ENCODE results near the gene STAC3. TPM values are rescaled to one million over a fixed set of nuclear protein-coding genes. Genes with fewer than 3 reads are reported as not detected.

Gene STAC3
- total and polyA plus RNA-seq, 2 donors (not counting 1 experiment from before 2014, with no cell fraction given) = 0.33 TPM

- H3K27ac ChIP-seq (ENCODE audit: insufficient read depth, low read length) = no peak overlapping the region
- H3K79me2 ChIP-seq (ENCODE audit: control insufficient read depth, insufficient read depth, low read length) = no peaks in the 10 kb centered on the region
- H3K9me3 ChIP-seq (ENCODE audit: control insufficient read depth, insufficient read depth, low read depth, low read length) = no peaks in the 10 kb centered on the region
- H3K27me3 ChIP-seq (ENCODE audit: control insufficient read depth, insufficient read depth, low read length) = no peaks in the 10 kb centered on the region
- H2AFZ ChIP-seq (ENCODE audit: low read length) = no peak overlapping the region
- no peaks in the 10 kb centered on the region for H3K4me1 ChIP-seq (ENCODE audit: control insufficient read depth, extremely low read depth, insufficient read depth, low read length)
- no peak for DNase-seq (ENCODE audit: low read depth in 2 of 2)
- peaks cover 77% of the 10 kb centered on the region for H3K36me3 ChIP-seq (ENCODE audit: control insufficient read depth, insufficient read depth, low read length)
- no peak overlapping the region for H3K4me3 ChIP-seq (replicated peaks in 1 of 4; ENCODE audit: control extremely low read depth in 1 of 4, insufficient read depth in 1 of 4, low read depth in 3 of 4, low read length in 4 of 4)
- H3K4me2 ChIP-seq (ENCODE audit: extremely low read depth, insufficient read depth, low read length) = no peak overlapping the region
- H4K20me1 ChIP-seq (ENCODE audit: control insufficient read depth, extremely low read depth, insufficient read depth, low read length) = no peaks in the 10 kb centered on the region
- TF ChIP-seq EZH2 (IDR thresholded peaks at IDR 0.05; ENCODE audit: low read length, missing control alignments) (no peak), CTCF (conservative IDR thresholded peaks at IDR 0.05 in 1 of 2, IDR thresholded peaks at IDR 0.05 in 1 of 2; ENCODE audit: low read depth in 1 of 2, low read length in 2 of 2) (no peak)
- no peak overlapping the region for H3K9ac ChIP-seq (ENCODE audit: insufficient read depth, low read length)
Observed at GRCh38 chr12:57204454-57204853, 46.5 kb downstream of the STAC3 start.

GRCh38 chr12:57203791-57204190 is 47.2 kb downstream of the STAC3 start:
- Histone ChIP-seq H3K27ac (ENCODE audit: insufficient read depth, low read length) (no peak overlapping the region), H3K4me1 (ENCODE audit: control insufficient read depth, extremely low read depth, insufficient read depth, low read length) (no peaks in the 10 kb centered on the region), H3K4me3 (replicated peaks in 1 of 4; ENCODE audit: control extremely low read depth in 1 of 4, insufficient read depth in 1 of 4, low read depth in 3 of 4, low read length in 4 of 4) (no peak overlapping the region), H2AFZ (ENCODE audit: low read length) (no peak overlapping the region), H3K79me2 (ENCODE audit: control insufficient read depth, insufficient read depth, low read length) (no peaks in the 10 kb centered on the region), H3K4me2 (ENCODE audit: extremely low read depth, insufficient read depth, low read length) (no peak overlapping the region), H3K9me3 (ENCODE audit: control insufficient read depth, insufficient read depth, low read depth, low read length) (no peaks in the 10 kb centered on the region), H3K27me3 (ENCODE audit: control insufficient read depth, insufficient read depth, low read length) (no peaks in the 10 kb centered on the region), H4K20me1 (ENCODE audit: control insufficient read depth, extremely low read depth, insufficient read depth, low read length) (no peaks in the 10 kb centered on the region), H3K36me3 (ENCODE audit: control insufficient read depth, insufficient read depth, low read length) (peaks cover 78% of the 10 kb centered on the region), H3K9ac (ENCODE audit: insufficient read depth, low read length) (no peak overlapping the region)
- no peak for DNase-seq (ENCODE audit: low read depth in 2 of 2)
- no peak for TF ChIP-seq EZH2 (IDR thresholded peaks at IDR 0.05; ENCODE audit: low read length, missing control alignments)
- no peak for TF ChIP-seq CTCF (conservative IDR thresholded peaks at IDR 0.05 in 1 of 2, IDR thresholded peaks at IDR 0.05 in 1 of 2; ENCODE audit: low read depth in 1 of 2, low read length in 2 of 2)

- no peak overlapping the region for H3K9ac ChIP-seq (ENCODE audit: insufficient read depth, low read length)
- H4K20me1 ChIP-seq (ENCODE audit: control insufficient read depth, extremely low read depth, insufficient read depth, low read length) = no peaks in the 10 kb centered on the region
- H3K4me3 ChIP-seq (replicated peaks in 1 of 4; ENCODE audit: control extremely low read depth in 1 of 4, insufficient read depth in 1 of 4, low read depth in 3 of 4, low read length in 4 of 4) = no peak overlapping the region
- H3K27me3 ChIP-seq (ENCODE audit: control insufficient read depth, insufficient read depth, low read length) = no peaks in the 10 kb centered on the region
- H2AFZ ChIP-seq (ENCODE audit: low read length) = no peak overlapping the region
- no peaks in the 10 kb centered on the region for H3K79me2 ChIP-seq (ENCODE audit: control insufficient read depth, insufficient read depth, low read length)
- no peak for TF ChIP-seq CTCF (conservative IDR thresholded peaks at IDR 0.05 in 1 of 2, IDR thresholded peaks at IDR 0.05 in 1 of 2; ENCODE audit: low read depth in 1 of 2, low read length in 2 of 2)
- no peak for TF ChIP-seq EZH2 (IDR thresholded peaks at IDR 0.05; ENCODE audit: low read length, missing control alignments)
- peaks cover 79% of the 10 kb centered on the region for H3K36me3 ChIP-seq (ENCODE audit: control insufficient read depth, insufficient read depth, low read length)
- H3K4me2 ChIP-seq (ENCODE audit: extremely low read depth, insufficient read depth, low read length) = no peak overlapping the region
- no peak overlapping the region for H3K27ac ChIP-seq (ENCODE audit: insufficient read depth, low read length)
- DNase-seq (ENCODE audit: low read depth in 2 of 2) = no peak
- no peaks in the 10 kb centered on the region for H3K9me3 ChIP-seq (ENCODE audit: control insufficient read depth, insufficient read depth, low read depth, low read length)
- no peaks in the 10 kb centered on the region for H3K4me1 ChIP-seq (ENCODE audit: control insufficient read depth, extremely low read depth, insufficient read depth, low read length)
Observed at GRCh38 chr12:57203201-57203600, 47.8 kb downstream of the STAC3 start.
